Skeletal muscle satellite cell (primary cell): ENCODE data around the gene NFILZ.
"Not testable (repeated sequence)": the region's sequence is repeated elsewhere in the genome, so short reads cannot be mapped to it uniquely, and the experiment has no call there.

ENCODE experiments used
- H3K27me3 ChIP-seq: 2 replicates; pipeline ENCODE4 v1.7.0; 2013; ENCODE audit warnings: low read length; ENCODE audit not compliant: control insufficient read depth, insufficient read depth
- H3K36me3 ChIP-seq: 2 replicates; pipeline ENCODE4 v1.7.0; 2013; ENCODE audit warnings: mild to moderate bottlenecking, control low read depth, low read length; ENCODE audit not compliant: insufficient read depth
- H3K4me1 ChIP-seq: 2 replicates; pipeline ENCODE4 v1.7.0; 2013; ENCODE audit warnings: low read length; ENCODE audit not compliant: control insufficient read depth, insufficient read depth
- H3K4me2 ChIP-seq: 2 replicates; pipeline ENCODE4 v1.7.0; 2013; ENCODE audit warnings: mild to moderate bottlenecking, low read length
- H3K4me3 ChIP-seq: 2 replicates; pipeline ENCODE4 v1.7.0; 2013; ENCODE audit warnings: low read length
- H3K9ac ChIP-seq: 2 replicates; pipeline ENCODE4 v1.7.0; 2013; ENCODE audit warnings: mild to moderate bottlenecking, low read depth, low read length, moderate library complexity
- H3K9me3 ChIP-seq: replicated peaks from 2 replicates; pipeline ENCODE4 v1.7.0; 2013; ENCODE audit warnings: mild to moderate bottlenecking, control low read depth, low read length

Gene NFILZ

GRCh38 chr19:8614455-8614854 is 16.0 kb upstream of the NFILZ start:
- H3K4me3 ChIP-seq = no peak overlapping the region
- no peak overlapping the region for H3K9ac ChIP-seq
- no peak overlapping the region for H3K4me2 ChIP-seq
- H3K27me3 ChIP-seq = no peaks in the 10 kb centered on the region
- H3K9me3 ChIP-seq = no peaks in the 10 kb centered on the region
- peaks cover 23% of the 10 kb centered on the region for H3K4me1 ChIP-seq
- no peaks in the 10 kb centered on the region for H3K36me3 ChIP-seq

DNA sequence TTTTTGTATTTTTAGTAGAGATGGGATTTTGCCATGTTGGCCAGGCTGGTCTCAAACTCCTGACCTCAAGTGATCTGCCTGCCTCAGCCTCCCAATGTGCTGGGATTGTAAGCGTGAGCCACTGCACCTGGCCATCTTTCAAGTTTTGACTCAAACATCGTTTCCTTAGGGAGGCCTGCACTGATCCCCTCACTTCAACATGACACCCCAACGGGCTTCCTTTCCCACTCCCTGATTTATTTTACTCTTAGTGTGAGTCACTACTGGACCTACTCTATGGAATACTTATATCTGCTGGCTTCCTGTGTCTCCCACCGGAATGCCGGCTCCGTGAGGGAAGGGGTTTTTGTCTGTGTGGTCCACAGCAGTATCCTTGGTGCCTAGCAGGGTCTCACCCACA is 15.4 kb upstream of the NFILZ start:
- Histone ChIP-seq H3K9me3 (no peaks in the 10 kb centered on the region), H3K4me2 (no peak overlapping the region), H3K4me3 (no peak overlapping the region), H3K36me3 (no peaks in the 10 kb centered on the region), H3K9ac (no peak overlapping the region), H3K4me1 (peaks cover 17% of the 10 kb centered on the region), H3K27me3 (no peaks in the 10 kb centered on the region)

GRCh38 chr19:8615813-8616596 is 14.4 kb upstream of the NFILZ start:
- Histone ChIP-seq H3K4me2 (no peak overlapping the region), H3K27me3 (peaks cover 7% of the 10 kb centered on the region), H3K9ac (no peak overlapping the region), H3K4me3 (no peak overlapping the region), H3K9me3 (no peaks in the 10 kb centered on the region), H3K36me3 (no peaks in the 10 kb centered on the region), H3K4me1 (peaks cover 14% of the 10 kb centered on the region)

- Histone ChIP-seq H3K9ac (no peak overlapping the region), H3K9me3 (no peaks in the 10 kb centered on the region), H3K4me3 (no peak overlapping the region), H3K4me1 (peaks cover 8% of the 10 kb centered on the region), H3K36me3 (no peaks in the 10 kb centered on the region), H3K27me3 (peaks cover 8% of the 10 kb centered on the region), H3K4me2 (no peak overlapping the region)
These were observed 13.6 kb upstream of the NFILZ start for GRCh38 chr19:8616861-8617260.

DNA sequence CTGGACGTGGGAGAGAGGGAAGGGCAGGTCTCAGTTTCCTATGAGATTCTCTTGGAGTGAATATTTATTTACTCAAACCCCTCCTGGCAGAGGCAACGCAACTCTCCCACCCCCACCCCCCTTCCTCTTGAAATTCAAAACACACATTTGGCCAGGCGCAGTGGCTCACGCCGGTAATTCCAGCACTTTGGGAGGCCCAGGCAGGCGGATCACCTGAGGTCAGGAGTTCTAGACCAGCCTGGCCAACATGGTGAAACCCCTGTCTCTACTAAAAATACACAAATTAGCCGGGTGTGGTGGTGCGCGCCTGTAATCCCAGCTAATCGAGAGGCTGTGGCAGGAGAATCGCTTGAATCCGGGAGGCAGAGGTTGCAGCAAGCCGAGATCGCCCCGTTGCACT is 13.1 kb upstream of the NFILZ start:
- H3K9ac ChIP-seq, H3K27me3 ChIP-seq, H3K4me1 ChIP-seq, H3K9me3 ChIP-seq, H3K36me3 ChIP-seq, H3K4me2 ChIP-seq, H3K4me3 ChIP-seq: not testable (repeated sequence)

DNA sequence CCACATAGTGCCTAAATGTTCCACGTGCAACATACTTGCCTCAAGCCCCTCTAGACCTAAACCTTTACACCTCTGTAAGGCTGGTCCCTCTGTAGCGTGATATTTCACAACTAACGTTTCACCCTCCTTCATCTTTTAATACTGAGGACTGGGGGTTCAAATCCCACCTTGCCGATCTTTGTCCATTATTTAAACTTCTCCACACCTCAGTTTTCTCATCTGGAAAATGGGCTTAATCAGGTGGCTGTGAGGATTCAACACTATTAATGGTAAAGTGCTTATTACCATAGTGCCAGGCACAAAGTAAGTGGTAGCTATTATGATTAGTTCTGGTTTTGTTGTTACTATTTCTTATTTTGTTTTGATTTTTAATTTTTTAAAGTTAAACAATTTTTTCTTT is 12.4 kb upstream of the NFILZ start:
- Histone ChIP-seq H3K36me3 (no peaks in the 10 kb centered on the region), H3K4me2 (no peak overlapping the region), H3K4me1 (peaks cover 5% of the 10 kb centered on the region), H3K9me3 (no peaks in the 10 kb centered on the region), H3K9ac (no peak overlapping the region), H3K27me3 (peaks cover 8% of the 10 kb centered on the region), H3K4me3 (no peak overlapping the region)

- Histone ChIP-seq H3K27me3 (peaks cover 8% of the 10 kb centered on the region), H3K4me1 (peaks cover 5% of the 10 kb centered on the region), H3K4me3 (no peak overlapping the region), H3K4me2 (no peak overlapping the region), H3K36me3 (no peaks in the 10 kb centered on the region), H3K9ac (no peak overlapping the region), H3K9me3 (no peaks in the 10 kb centered on the region)
These were observed 11.7 kb upstream of the NFILZ start for GRCh38 chr19:8618751-8619150.

DNA sequence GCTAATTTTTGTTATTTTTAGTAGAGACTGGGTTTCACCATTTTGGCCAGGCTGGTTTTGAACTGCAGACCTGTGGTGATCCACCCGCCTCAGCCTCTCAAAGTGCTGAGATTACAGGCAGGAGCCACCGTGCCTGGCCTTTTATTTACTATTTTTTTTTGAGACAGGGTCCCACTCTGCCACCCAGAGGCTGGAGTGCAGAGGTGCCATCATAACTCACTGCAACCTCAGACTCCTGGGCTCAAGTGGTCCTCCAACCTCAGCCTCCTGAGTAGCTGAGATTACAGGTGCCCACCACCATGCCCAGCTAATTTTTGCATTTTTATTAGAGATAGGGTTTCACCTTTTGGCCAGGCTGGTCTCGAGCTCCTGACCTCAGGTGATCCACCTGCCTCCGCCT is 7.5 kb upstream of the NFILZ start:
- not testable (repeated sequence) for H3K9ac ChIP-seq, H3K4me3 ChIP-seq, H3K4me2 ChIP-seq, H3K4me1 ChIP-seq, H3K36me3 ChIP-seq, H3K9me3 ChIP-seq
- H3K27me3 ChIP-seq = peaks cover 12% of the 10 kb centered on the region

- no peak overlapping the region for H3K4me3 ChIP-seq
- no peak overlapping the region for H3K9ac ChIP-seq
- no peak overlapping the region for H3K4me2 ChIP-seq
- no peaks in the 10 kb centered on the region for H3K36me3 ChIP-seq
- H3K9me3 ChIP-seq = no peaks in the 10 kb centered on the region
- H3K27me3 ChIP-seq = peaks cover 10% of the 10 kb centered on the region
- no peaks in the 10 kb centered on the region for H3K4me1 ChIP-seq
These were observed 3.6 kb upstream of the NFILZ start for GRCh38 chr19:8626842-8627241.

DNA sequence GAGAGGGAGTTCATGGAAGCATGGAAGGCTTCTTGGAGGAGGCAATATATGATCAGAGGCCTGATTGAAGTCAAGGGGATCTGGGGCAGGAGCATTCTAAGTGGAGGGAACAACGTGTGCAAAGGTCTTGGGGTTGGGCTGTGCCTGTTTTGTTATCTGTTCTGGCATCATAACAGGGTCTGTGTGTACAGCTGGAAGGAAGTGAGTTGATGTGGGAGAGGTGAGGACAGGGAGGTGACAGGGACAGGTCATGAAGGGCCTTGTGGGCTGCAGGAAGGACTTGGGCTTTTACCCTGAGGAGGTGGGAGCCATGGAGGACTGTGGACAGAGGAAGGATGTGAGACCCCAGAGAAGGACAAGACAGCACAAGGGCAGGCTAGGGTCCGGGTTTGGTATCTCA is 1.2 kb upstream of the NFILZ start:
- Histone ChIP-seq H3K9me3 (no peaks in the 10 kb centered on the region), H3K36me3 (no peaks in the 10 kb centered on the region), H3K4me1 (no peaks in the 10 kb centered on the region), H3K27me3 (peaks cover 13% of the 10 kb centered on the region), H3K9ac (no peak overlapping the region), H3K4me2 (no peak overlapping the region), H3K4me3 (no peak overlapping the region)

DNA sequence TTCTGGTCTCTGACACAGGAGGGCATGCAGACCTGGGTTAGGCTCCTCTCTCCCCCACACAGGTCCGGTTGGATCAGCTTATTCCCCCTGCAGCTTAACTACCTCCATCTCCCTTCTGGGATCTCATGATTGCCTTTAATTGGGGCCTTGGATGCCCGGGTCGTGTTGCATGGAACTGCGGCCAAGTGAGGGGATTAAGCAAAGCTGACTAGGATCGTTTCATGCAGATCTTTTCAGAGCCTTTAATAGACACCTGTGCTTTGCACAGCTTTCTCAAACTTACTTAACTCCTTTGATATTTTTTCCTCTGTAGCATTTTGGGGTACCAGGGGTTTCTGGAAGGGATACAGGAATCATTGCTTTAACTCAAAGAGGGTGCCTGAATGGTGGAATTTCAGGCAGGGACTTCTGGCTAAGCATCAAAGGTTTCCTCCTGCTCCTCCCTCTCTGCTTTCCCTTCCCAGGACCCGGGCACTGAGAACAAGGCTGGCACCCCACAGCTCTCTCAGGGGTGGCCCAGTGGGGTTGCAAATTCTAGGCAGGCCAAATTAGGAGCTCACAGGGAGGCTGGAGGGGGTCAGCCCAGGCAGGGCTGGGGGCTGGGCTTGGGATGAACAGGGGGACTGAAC is 477 bp downstream of the NFILZ start:
- H3K36me3 ChIP-seq = no peaks in the 10 kb centered on the region
- H3K4me1 ChIP-seq = no peaks in the 10 kb centered on the region
- H3K4me2 ChIP-seq = no peak overlapping the region
- no peak overlapping the region for H3K4me3 ChIP-seq
- peaks cover 13% of the 10 kb centered on the region for H3K27me3 ChIP-seq
- H3K9me3 ChIP-seq = no peaks in the 10 kb centered on the region
- H3K9ac ChIP-seq = no peak overlapping the region

- H3K36me3 ChIP-seq = no peaks in the 10 kb centered on the region
- H3K9ac ChIP-seq = no peak overlapping the region
- no peaks in the 10 kb centered on the region for H3K4me1 ChIP-seq
- no peak overlapping the region for H3K4me3 ChIP-seq
- peaks cover 13% of the 10 kb centered on the region for H3K27me3 ChIP-seq
- H3K4me2 ChIP-seq = no peak overlapping the region
- no peaks in the 10 kb centered on the region for H3K9me3 ChIP-seq
These were observed 989 bp downstream of the NFILZ start for GRCh38 chr19:8631425-8631819.
